Measurements from ENCODE around the gene SLC10A6.

The SLC10A6 gene

GRCh38 chr4:86810847-86811246 lies 38.3 kb downstream of the SLC10A6 start:
- ATAC-seq (replicated peaks) (no peak), DNase-seq (no peak)
- Mint-ChIP-seq H3K9me3 (no peaks in the 10 kb centered on the region), H3K27ac (no peak overlapping the region), H3K36me3 (ENCODE audit: insufficient read depth) (peaks cover 25% of the 10 kb centered on the region), H3K27me3 (no peaks in the 10 kb centered on the region), H3K4me3 (no peak overlapping the region), H3K4me1 (ENCODE audit: low read depth in 2 of 2) (no peaks in the 10 kb centered on the region)

GRCh38 chr4:86809809-86810208 lies 39.4 kb downstream of the SLC10A6 start:
- Mint-ChIP-seq H3K36me3 (ENCODE audit: insufficient read depth) (peaks cover 27% of the 10 kb centered on the region), H3K4me3 (no peak overlapping the region), H3K27me3 (no peaks in the 10 kb centered on the region), H3K4me1 (ENCODE audit: low read depth in 2 of 2) (no peaks in the 10 kb centered on the region), H3K27ac (no peak overlapping the region), H3K9me3 (no peaks in the 10 kb centered on the region)
- ATAC-seq (replicated peaks) (no peak), DNase-seq (no peak)

- Mint-ChIP-seq H3K27ac (no peak overlapping the region), H3K4me1 (ENCODE audit: low read depth in 2 of 2) (no peaks in the 10 kb centered on the region), H3K36me3 (ENCODE audit: insufficient read depth) (peaks cover 9% of the 10 kb centered on the region), H3K9me3 (peaks cover 1 to 12% of the 10 kb centered on the region in 2 donors), H3K4me3 (no peak overlapping the region), H3K27me3 (no peaks in the 10 kb centered on the region)
- DNase-seq: no peak
- ATAC-seq (replicated peaks): no peak
These were observed 58.1 kb downstream of the SLC10A6 start for GRCh38 chr4:86791126-86791525.

GRCh38 chr4:86788826-86789225 lies 60.4 kb downstream of the SLC10A6 start:
- Mint-ChIP-seq H3K9me3 (peaks cover 1 to 12% of the 10 kb centered on the region in 2 donors), H3K4me1 (ENCODE audit: low read depth in 2 of 2) (no peaks in the 10 kb centered on the region), H3K27ac (no peak overlapping the region), H3K27me3 (no peaks in the 10 kb centered on the region), H3K4me3 (no peak overlapping the region), H3K36me3 (ENCODE audit: insufficient read depth) (peaks cover 9% of the 10 kb centered on the region)
- ATAC-seq (replicated peaks): no peak
- DNase-seq: no peak

GRCh38 chr4:86778175-86778574 lies 71.0 kb downstream of the SLC10A6 start:
- no peaks in the 10 kb centered on the region for H3K9me3 Mint-ChIP-seq
- no peak for DNase-seq
- peaks cover 3% of the 10 kb centered on the region for H3K36me3 Mint-ChIP-seq (ENCODE audit: insufficient read depth)
- H3K4me3 Mint-ChIP-seq: no peak overlapping the region
- no peak for ATAC-seq (replicated peaks)
- H3K4me1 Mint-ChIP-seq (ENCODE audit: low read depth in 2 of 2): no peaks in the 10 kb centered on the region
- H3K27ac Mint-ChIP-seq: no peak overlapping the region
- peaks cover 0 to 5% of the 10 kb centered on the region in 2 donors for H3K27me3 Mint-ChIP-seq

- DNase-seq: no peak
- peaks cover 0 to 5% of the 10 kb centered on the region in 2 donors for H3K27me3 Mint-ChIP-seq
- H3K9me3 Mint-ChIP-seq: no peaks in the 10 kb centered on the region
- H3K27ac Mint-ChIP-seq: no peak overlapping the region
- ATAC-seq (replicated peaks): no peak
- no peaks in the 10 kb centered on the region for H3K4me1 Mint-ChIP-seq (ENCODE audit: low read depth in 2 of 2)
- no peak overlapping the region for H3K4me3 Mint-ChIP-seq
- no peaks in the 10 kb centered on the region for H3K36me3 Mint-ChIP-seq (ENCODE audit: insufficient read depth)
These were observed 74.1 kb downstream of the SLC10A6 start for GRCh38 chr4:86775061-86775460.

All from effector memory CD8-positive, alpha-beta T cell (primary cell).